Progenitor cell of endocrine pancreas (in vitro differentiated cells): ENCODE results near the gene AKR1C1. TPM values are rescaled to one million over a fixed set of nuclear protein-coding genes. Genes with fewer than 3 reads are reported as not detected.
"Not testable (repeated sequence)": the region's sequence is repeated elsewhere in the genome, so short reads cannot be mapped to it uniquely, and the experiment has no call there.

Experiments
- DNase-seq: peaks from one replicate; pipeline ENCODE4 v3.0.0; 2021; ENCODE audit warnings: low spot score; ENCODE audit not compliant: unreplicated experiment
- H3K27ac Mint-ChIP-seq: 2 replicates; pipeline ENCODE4 v1.8.0; 2021; ENCODE audit warnings: mild to moderate bottlenecking, moderate library complexity, mixed read lengths
- H3K27me3 Mint-ChIP-seq: 2 replicates; pipeline ENCODE4 v1.8.0; 2021; ENCODE audit warnings: mixed read lengths
- H3K36me3 Mint-ChIP-seq: 2 replicates; pipeline ENCODE4 v1.8.0; 2022; ENCODE audit warnings: mixed read lengths; ENCODE audit not compliant: insufficient read depth
- H3K4me1 Mint-ChIP-seq: 2 replicates; pipeline ENCODE4 v1.8.0; 2021; ENCODE audit warnings: low read depth, mixed read lengths
- H3K4me3 Mint-ChIP-seq: 2 replicates; pipeline ENCODE4 v1.8.0; 2021; ENCODE audit warnings: low read depth, mild to moderate bottlenecking, moderate library complexity, mixed read lengths
- H3K9me3 Mint-ChIP-seq: 2 replicates; pipeline ENCODE4 v1.8.0; 2021; ENCODE audit warnings: low read depth, mixed read lengths
- total RNA-seq: library from RNA; stranded (reverse); gene quantifications from 2 replicates; pipeline ENCODE4 v1.2.1, GENCODE V29; 2021
- TF ChIP-seq, protein P1 (sequence below): fragments of 200-600 bp; sonication (generic); IDR thresholded peaks from one replicate; pipeline ENCODE4 v1.5.0; 2021; ENCODE audit warnings: antibody characterized with exemption, mild to moderate bottlenecking; ENCODE audit not compliant: unreplicated experiment

AKR1C1 gene
- total RNA-seq, 1 donor from 2014 or later: 4.8 TPM

DNA sequence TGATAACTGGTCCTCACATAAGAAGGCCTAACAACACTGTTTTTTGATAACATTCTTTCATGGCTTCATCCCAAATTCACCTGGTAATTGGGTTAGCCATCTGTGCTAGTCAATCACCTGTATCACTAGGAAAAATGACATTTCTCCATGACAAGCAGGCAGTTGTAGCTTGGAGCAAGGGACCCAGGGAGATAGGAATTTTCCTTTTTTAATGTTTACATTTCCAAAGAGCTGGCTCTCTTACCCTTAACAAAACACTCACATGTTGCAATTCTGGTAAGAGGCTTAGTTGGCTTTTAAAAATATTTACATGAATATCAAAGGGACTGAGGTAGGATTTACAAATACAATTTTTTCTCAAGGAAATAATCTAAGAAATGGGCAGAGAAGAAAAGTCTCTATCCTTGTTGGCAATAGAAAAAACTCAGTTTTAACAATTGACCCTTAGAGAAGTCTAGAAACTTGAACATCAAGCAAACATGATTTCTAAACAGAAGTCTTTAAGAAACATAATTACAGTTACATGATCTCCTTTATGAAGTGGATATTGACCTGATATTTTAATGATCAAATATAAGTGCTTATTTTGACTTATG is 16.1 kb upstream of the AKR1C1 start:
- H3K27ac Mint-ChIP-seq: no peak overlapping the region
- H3K4me1 Mint-ChIP-seq: no peaks in the 10 kb centered on the region
- H3K9me3 Mint-ChIP-seq: no peaks in the 10 kb centered on the region
- no peak overlapping the region for H3K4me3 Mint-ChIP-seq
- no peaks in the 10 kb centered on the region for H3K27me3 Mint-ChIP-seq
- no peaks in the 10 kb centered on the region for H3K36me3 Mint-ChIP-seq
- TF ChIP-seq, protein P1, sequence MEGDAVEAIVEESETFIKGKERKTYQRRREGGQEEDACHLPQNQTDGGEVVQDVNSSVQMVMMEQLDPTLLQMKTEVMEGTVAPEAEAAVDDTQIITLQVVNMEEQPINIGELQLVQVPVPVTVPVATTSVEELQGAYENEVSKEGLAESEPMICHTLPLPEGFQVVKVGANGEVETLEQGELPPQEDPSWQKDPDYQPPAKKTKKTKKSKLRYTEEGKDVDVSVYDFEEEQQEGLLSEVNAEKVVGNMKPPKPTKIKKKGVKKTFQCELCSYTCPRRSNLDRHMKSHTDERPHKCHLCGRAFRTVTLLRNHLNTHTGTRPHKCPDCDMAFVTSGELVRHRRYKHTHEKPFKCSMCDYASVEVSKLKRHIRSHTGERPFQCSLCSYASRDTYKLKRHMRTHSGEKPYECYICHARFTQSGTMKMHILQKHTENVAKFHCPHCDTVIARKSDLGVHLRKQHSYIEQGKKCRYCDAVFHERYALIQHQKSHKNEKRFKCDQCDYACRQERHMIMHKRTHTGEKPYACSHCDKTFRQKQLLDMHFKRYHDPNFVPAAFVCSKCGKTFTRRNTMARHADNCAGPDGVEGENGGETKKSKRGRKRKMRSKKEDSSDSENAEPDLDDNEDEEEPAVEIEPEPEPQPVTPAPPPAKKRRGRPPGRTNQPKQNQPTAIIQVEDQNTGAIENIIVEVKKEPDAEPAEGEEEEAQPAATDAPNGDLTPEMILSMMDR: no peak
- no peak for DNase-seq

DNA sequence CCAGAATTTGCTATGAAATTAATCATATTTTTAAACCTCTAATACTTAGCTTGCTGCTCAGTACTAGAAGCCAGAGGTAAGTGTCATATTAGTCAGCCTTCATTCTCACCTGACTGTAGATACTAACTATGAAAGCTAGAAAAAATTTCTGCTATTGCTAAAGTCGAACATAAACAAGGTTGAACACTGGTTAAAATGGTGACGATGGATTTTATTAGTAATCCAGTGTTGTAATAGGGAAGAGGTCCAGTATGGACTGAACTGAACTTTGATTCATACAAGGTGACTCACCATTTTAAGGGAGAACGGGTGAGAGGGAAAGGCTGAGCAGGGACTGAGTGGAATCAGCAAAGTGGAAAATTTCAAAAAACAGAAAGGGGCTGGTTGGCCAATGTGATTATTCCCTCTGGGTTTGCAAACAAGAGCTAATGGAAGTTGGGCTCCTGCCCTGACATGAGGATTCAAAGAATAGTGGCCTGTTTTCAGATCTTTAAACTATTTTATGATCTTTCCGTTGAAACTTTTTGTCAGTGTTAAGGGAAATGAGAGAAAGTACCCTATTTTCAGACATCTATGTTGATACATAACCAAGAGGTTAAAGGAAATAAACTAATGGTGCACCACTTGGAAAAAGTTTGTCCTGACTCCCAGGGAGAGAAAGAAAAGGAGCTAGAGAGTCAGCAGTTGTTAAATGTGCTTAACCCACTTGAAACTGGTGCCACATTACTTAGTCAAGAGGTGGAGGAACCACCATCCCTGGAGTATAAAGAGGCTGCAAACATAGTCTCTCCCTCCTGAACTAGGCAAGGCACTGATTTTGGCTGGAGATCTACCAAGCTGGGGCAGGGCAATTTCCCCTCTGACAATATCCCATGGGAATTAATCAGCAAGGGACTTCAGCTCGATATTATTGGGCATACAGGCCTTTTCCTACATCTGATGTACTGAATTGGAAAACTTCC is 15.3 kb upstream of the AKR1C1 start:
- TF ChIP-seq, protein P1: no peak

DNA sequence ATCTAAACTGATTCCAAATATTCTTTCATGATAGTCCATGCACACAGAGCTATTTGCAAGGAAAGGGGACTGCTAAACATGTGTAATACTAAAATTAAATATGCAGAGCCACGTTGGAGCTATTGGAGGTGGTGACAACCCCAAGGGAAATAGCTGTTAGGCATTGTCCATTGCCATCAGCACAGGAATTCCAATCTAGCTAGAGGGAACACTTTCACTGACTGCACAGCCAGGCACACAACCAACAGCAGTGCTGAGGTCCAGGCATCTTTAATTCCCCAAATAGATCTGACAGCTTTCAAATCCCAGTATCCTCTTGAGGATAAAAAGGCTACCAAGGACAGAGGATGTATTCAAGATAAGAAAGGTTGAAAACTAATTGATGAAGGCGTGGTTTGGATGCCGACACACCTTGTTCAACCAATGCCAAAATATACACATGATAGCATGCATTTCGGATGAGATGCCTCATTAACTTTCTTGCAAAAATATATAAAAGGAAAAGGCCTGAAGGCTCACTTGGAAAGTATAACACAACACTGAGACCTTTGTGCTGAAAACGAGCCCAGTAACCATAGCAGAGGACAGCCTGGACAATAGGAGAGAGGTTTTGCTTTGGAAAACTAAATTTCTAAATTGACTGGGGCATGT is 11.6 kb upstream of the AKR1C1 start:
- H3K27ac Mint-ChIP-seq, H3K9me3 Mint-ChIP-seq, H3K36me3 Mint-ChIP-seq, H3K27me3 Mint-ChIP-seq, H3K4me3 Mint-ChIP-seq, H3K4me1 Mint-ChIP-seq, DNase-seq: not testable (repeated sequence)

More for the DNA sequence above, 15.3 kb upstream of the AKR1C1 start:
- H3K27ac Mint-ChIP-seq: no peak overlapping the region
- H3K36me3 Mint-ChIP-seq: no peaks in the 10 kb centered on the region
- DNase-seq: no peak
- H3K9me3 Mint-ChIP-seq: no peaks in the 10 kb centered on the region
- H3K4me1 Mint-ChIP-seq: no peaks in the 10 kb centered on the region
- no peaks in the 10 kb centered on the region for H3K27me3 Mint-ChIP-seq
- no peak overlapping the region for H3K4me3 Mint-ChIP-seq

DNA sequence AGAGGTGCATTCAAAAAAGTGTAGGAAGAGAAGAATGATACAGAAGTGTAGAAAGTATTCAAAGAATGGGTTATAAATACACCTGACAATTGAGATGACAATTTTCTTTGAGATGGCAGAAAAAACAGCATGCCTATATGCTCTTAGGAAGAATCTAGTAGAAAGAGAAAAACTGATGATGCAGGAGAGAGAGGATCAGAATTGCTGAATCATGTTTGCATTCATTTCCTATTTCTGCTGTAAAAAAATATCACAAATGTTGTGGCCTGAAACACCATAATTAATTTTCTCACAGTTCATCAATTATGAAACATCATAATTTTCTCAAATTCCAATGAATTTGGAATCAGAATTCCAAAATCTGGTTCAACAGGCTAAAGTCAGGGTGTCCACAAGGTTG is 9.8 kb upstream of the AKR1C1 start:
- H3K4me1 Mint-ChIP-seq: peaks cover 7% of the 10 kb centered on the region
- no peak overlapping the region for H3K27ac Mint-ChIP-seq
- DNase-seq: no peak
- H3K36me3 Mint-ChIP-seq: no peaks in the 10 kb centered on the region
- no peaks in the 10 kb centered on the region for H3K9me3 Mint-ChIP-seq
- H3K27me3 Mint-ChIP-seq: no peaks in the 10 kb centered on the region
- H3K4me3 Mint-ChIP-seq: no peak overlapping the region
- TF ChIP-seq, protein P1: no peak

DNA sequence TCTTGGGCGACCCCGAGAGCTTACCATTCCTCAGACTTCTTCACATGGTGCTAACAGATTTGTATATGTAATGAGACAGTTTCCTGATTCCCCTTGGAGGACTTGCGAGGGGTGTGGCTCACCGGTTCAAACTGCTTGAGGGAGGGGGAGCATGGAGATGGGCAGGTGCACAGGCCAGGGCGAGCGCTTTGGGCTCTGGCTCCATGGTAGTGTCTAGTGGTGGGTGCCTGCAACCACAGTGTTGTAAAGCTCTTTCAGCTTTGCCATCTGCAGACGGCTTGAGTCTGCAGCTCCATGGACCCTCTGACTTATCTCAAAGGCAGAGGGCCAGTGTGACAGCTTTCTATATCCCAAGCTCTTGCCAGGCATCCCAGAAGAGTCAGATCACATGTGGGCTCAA is 7.1 kb upstream of the AKR1C1 start:
- not testable (repeated sequence) for H3K27ac Mint-ChIP-seq, H3K4me3 Mint-ChIP-seq, H3K4me1 Mint-ChIP-seq, H3K27me3 Mint-ChIP-seq, H3K36me3 Mint-ChIP-seq, DNase-seq, H3K9me3 Mint-ChIP-seq

DNA sequence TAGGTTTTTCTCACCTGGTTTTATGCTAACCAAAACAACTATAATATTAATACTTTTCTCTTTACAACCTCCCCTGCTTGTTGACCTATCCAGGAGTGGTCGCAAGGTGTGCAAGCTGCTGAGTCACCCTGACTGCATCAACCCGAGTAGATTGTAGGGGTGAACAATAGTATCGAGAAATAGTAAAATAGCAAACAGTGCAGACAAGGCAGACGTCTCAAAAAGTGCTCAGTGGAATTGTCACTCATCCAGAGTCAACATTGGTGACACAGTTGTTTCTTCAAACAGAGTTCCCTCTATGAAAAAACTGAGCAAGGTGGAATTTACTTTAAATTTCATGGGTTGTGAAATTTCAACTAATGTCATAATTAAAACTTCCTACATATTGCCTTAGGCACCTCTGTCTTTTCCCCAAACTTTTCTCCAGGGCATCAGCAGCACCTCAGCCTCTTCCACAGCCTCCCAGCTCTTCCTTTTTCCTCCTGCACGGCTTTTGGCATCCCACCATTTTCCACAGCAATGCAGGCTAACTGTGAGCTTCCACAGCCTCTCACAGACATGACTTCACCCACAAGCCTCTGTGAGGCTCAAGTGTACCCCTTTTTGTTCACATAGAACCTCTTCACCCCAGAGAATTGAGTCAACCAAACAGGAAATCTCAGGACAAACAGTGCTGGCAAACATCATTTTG is 6.1 kb upstream of the AKR1C1 start:
- H3K27ac Mint-ChIP-seq: peak overlapping the region; percentile 8
- not testable (repeated sequence) for H3K4me1 Mint-ChIP-seq, H3K9me3 Mint-ChIP-seq, H3K36me3 Mint-ChIP-seq, H3K4me3 Mint-ChIP-seq, DNase-seq, H3K27me3 Mint-ChIP-seq

DNA sequence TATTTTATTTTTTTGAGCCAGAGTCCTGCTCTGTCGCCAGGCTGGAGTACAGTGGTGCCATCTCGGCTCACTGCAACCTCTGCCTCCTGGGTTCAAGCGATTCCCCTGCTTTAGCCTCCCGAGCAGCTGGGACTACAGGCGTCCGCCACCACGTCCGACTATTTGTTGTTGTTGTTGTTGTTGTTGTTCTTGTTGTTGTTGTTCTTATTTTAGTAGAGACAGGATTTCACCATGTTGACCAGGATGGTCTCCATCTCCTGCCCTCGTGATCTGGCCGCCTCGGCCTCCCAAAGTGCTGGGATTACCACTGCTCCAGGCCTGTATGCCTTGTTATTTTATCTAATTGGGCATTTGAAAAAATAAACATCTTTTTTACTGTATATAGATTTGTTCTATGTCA is 1.7 kb upstream of the AKR1C1 start:
- not testable (repeated sequence) for H3K27me3 Mint-ChIP-seq, H3K4me3 Mint-ChIP-seq, H3K9me3 Mint-ChIP-seq, H3K36me3 Mint-ChIP-seq, DNase-seq, H3K27ac Mint-ChIP-seq
- H3K4me1 Mint-ChIP-seq: peaks cover 11% of the 10 kb centered on the region

DNA sequence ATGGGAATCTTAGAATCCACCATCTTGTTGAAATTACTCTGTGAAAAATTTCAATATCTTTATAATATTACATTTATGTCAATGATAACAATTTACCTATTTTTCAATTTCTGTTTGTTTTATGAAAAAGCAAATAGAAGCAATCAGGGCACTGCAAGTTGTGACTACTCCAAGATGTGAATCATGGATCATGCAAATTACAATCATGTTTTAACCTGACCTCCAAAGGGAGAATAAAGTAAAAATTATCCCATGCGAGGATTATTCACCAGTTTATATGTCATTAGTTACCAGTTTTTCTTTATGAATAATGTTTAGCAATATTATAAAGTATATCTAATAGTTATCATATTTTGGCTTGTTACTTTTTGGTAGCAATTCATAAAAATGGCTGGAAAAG is 907 bp upstream of the AKR1C1 start:
- H3K27ac Mint-ChIP-seq, H3K27me3 Mint-ChIP-seq, H3K4me1 Mint-ChIP-seq, H3K4me3 Mint-ChIP-seq, H3K9me3 Mint-ChIP-seq, H3K36me3 Mint-ChIP-seq, DNase-seq: not testable (repeated sequence)

DNA sequence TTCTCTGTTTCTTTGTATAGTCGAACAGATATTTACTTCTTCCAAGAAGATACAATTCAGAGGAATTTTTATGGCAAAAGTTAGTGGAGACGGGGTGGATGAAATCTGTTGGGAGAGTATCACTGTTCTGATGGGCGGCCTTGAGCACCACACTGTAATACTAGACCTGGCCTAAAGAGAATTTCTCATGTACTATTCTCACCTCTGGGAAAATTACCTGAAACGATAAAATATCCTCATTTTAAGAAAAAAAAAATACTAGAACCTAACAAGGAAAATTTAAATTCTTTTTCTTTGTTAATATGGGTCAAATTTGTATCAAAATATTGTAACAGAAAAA is 570 bp downstream of the AKR1C1 start:
- H3K4me3 Mint-ChIP-seq, H3K4me1 Mint-ChIP-seq, H3K27me3 Mint-ChIP-seq, H3K36me3 Mint-ChIP-seq, H3K9me3 Mint-ChIP-seq, H3K27ac Mint-ChIP-seq, DNase-seq: not testable (repeated sequence)

DNA sequence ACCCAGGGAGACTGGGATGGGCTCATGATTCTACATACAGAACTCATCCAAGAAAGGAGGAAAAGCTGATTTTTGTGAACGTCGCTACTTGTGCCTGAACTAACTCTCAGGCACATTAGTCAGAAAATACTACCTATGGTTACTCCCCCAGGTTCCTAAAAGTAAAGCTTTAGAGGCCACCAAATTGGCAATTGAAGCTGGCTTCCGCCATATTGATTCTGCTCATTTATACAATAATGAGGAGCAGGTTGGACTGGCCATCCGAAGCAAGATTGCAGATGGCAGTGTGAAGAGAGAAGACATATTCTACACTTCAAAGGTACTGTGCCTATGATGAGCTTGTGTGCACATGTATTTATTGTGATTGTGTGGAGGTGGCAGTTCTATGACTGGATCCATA is 2.5 kb downstream of the AKR1C1 start:
- not testable (repeated sequence) for DNase-seq, H3K4me3 Mint-ChIP-seq, H3K27me3 Mint-ChIP-seq, H3K9me3 Mint-ChIP-seq, H3K27ac Mint-ChIP-seq, H3K36me3 Mint-ChIP-seq, H3K4me1 Mint-ChIP-seq
